WTC11 (cell line): Measurements from ENCODE around the gene SLC46A1. TPM values are rescaled to one million over a fixed set of nuclear protein-coding genes. Genes with fewer than 3 reads are reported as not detected.

Source experiments
- ATAC-seq: fragments of 200-7000 bp; cut with Tn5 transposase; 2 replicates; pipeline ENCODE4 v1.10.0; 2021; ENCODE audit warnings: mild to moderate bottlenecking, moderate library complexity
- CTCF ChIA-PET: fragments of 300-600 bp; sonication (Branson Sonifier 250); formaldehyde crosslinking; loops from one replicate; lab custom pipeline; 2021; ENCODE audit warnings: antibody characterized with exemption; lab: Charles Lee
- POLR2A ChIA-PET: fragments of 350-600 bp; sonication (Branson Sonifier 250); formaldehyde crosslinking; loops from one replicate; lab custom pipeline; 2021; ENCODE audit warnings: antibody characterized with exemption; lab: Charles Lee
- DNase-seq: peaks from one replicate; pipeline ENCODE4 v3.0.0; 2021; ENCODE audit warnings: low spot score
- H3K27ac Mint-ChIP-seq: 2 replicates; pipeline ENCODE4 v1.8.0; 2021; ENCODE audit warnings: mixed read lengths
- H3K27me3 Mint-ChIP-seq: 2 replicates; pipeline ENCODE4 v1.8.0; 2021; ENCODE audit warnings: low read depth, mild to moderate bottlenecking, moderate library complexity, mixed read lengths
- H3K36me3 Mint-ChIP-seq: 2 replicates; pipeline ENCODE4 v1.8.0; 2021; ENCODE audit warnings: mixed read lengths
- H3K4me1 Mint-ChIP-seq: 2 replicates; pipeline ENCODE4 v1.8.0; 2022; ENCODE audit warnings: mixed read lengths
- H3K4me3 Mint-ChIP-seq: 2 replicates; pipeline ENCODE4 v1.8.0; 2021; ENCODE audit warnings: mild to moderate bottlenecking, moderate library complexity, mixed read lengths
- H3K9me3 Mint-ChIP-seq: 2 replicates; pipeline ENCODE4 v1.8.0; 2021; ENCODE audit warnings: mixed read lengths
- ARID4B ChIP-seq: sonication (generic); formaldehyde crosslinking; IDR thresholded peaks from 2 replicates; pipeline ENCODE4 v1.8.0; 2023; ENCODE audit warnings: missing genetic modification reagents, mild to moderate bottlenecking, borderline replicate concordance
- ATF6 ChIP-seq: sonication (generic); formaldehyde crosslinking; IDR thresholded peaks from 2 replicates; pipeline ENCODE4 v1.8.1; 2023; ENCODE audit warnings: mild to moderate bottlenecking, missing genetic modification reagents
- CREB1 ChIP-seq: sonication (generic); formaldehyde crosslinking; IDR thresholded peaks from 2 replicates; pipeline ENCODE4 v1.8.0; 2023; ENCODE audit warnings: mild to moderate bottlenecking, missing genetic modification reagents
- CTCF ChIP-seq: fragments of 200-600 bp; IDR thresholded peaks from 2 replicates; pipeline ENCODE4 v1.8.0; 2022; ENCODE audit warnings: antibody characterized with exemption
- E2F4 ChIP-seq: sonication (generic); formaldehyde crosslinking; IDR thresholded peaks from 2 replicates; pipeline ENCODE4 v1.8.1; 2022; ENCODE audit warnings: low read depth, mild to moderate bottlenecking, moderate library complexity, missing genetic modification reagents, borderline replicate concordance
- ELF4 ChIP-seq: sonication (generic); formaldehyde crosslinking; IDR thresholded peaks from 2 replicates; pipeline ENCODE4 v1.8.1; 2022; ENCODE audit warnings: low read depth, mild to moderate bottlenecking, moderate library complexity, missing genetic modification reagents
- MXD4 ChIP-seq: fragments of 250-450 bp; sonication (Bioruptor Pico); IDR thresholded peaks from 2 replicates; pipeline ENCODE4 v1.8.0; 2021; ENCODE audit warnings: mild to moderate bottlenecking, moderate library complexity, borderline replicate concordance
- NFE2L1 ChIP-seq: sonication (generic); formaldehyde crosslinking; IDR thresholded peaks from 2 replicates; pipeline ENCODE4 v1.8.1; 2023; ENCODE audit warnings: missing genetic modification reagents
- NR1H2 ChIP-seq: sonication (generic); formaldehyde crosslinking; IDR thresholded peaks from 2 replicates; pipeline ENCODE4 v1.9.0; 2021; ENCODE audit warnings: mild to moderate bottlenecking, moderate library complexity, missing genetic modification reagents
- RORB ChIP-seq: fragments of 250-450 bp; sonication (Bioruptor Pico); IDR thresholded peaks from 2 replicates; pipeline ENCODE4 v1.9.0; 2021; ENCODE audit warnings: mild to moderate bottlenecking
- TCF7 ChIP-seq: sonication (generic); formaldehyde crosslinking; IDR thresholded peaks from 2 replicates; pipeline ENCODE4 v1.8.0; 2022; ENCODE audit warnings: mild to moderate bottlenecking, low read depth, missing genetic modification reagents, moderate library complexity
- ZNF121 ChIP-seq: sonication (generic); formaldehyde crosslinking; IDR thresholded peaks from 2 replicates; pipeline ENCODE4 v1.8.0; 2023; ENCODE audit warnings: missing genetic modification reagents
- ZNF232 ChIP-seq: sonication (generic); formaldehyde crosslinking; IDR thresholded peaks from 2 replicates; pipeline ENCODE4 v1.8.0; 2022; ENCODE audit warnings: mild to moderate bottlenecking, missing genetic modification reagents
- ZNF512 ChIP-seq: sonication (generic); formaldehyde crosslinking; IDR thresholded peaks from 2 replicates; pipeline ENCODE4 v1.8.1; 2022; ENCODE audit warnings: missing genetic modification reagents, borderline replicate concordance
- ZSCAN18 ChIP-seq: fragments of 250-450 bp; sonication (Bioruptor Pico); IDR thresholded peaks from 2 replicates; pipeline ENCODE4 v2.1.2; 2022; ENCODE audit warnings: mild to moderate bottlenecking, moderate library complexity
- total RNA-seq: library from RNA; stranded (reverse); gene quantifications from 3 replicates; pipeline ENCODE4 v1.2.3, GENCODE V29; 2021

Gene SLC46A1
- total RNA-seq, 1 experiment from 2014 or later: 6.7 TPM

GRCh38 chr17:28416703-28417311, 10.8 kb upstream of the SLC46A1 start:
- POLR2A ChIA-PET: interaction anchor here (0.6 to 1.5 kb wide), 2 partner anchors 9 to 29 kb away, joined by 5 to 6 read pairs; no protein-coding TSS in a partner anchor
- H3K4me3 Mint-ChIP-seq: no peak overlapping the region
- H3K27ac Mint-ChIP-seq: no peak overlapping the region

GRCh38 chr17:28415886-28416285, 9.9 kb upstream of the SLC46A1 start:
- POLR2A ChIA-PET: no interaction called here
- H3K36me3 Mint-ChIP-seq: no peaks in the 10 kb centered on the region
- no peak overlapping the region for H3K4me3 Mint-ChIP-seq
- H3K27me3 Mint-ChIP-seq: peaks cover 67% of the 10 kb centered on the region
- peaks cover 23% of the 10 kb centered on the region for H3K4me1 Mint-ChIP-seq
- H3K27ac Mint-ChIP-seq: no peak overlapping the region
- DNase-seq (no peak), ATAC-seq (no peak)
- CTCF ChIA-PET: interaction anchor here (0.8 to 3.7 kb wide), 23 partner anchors 8 to 295 kb away, joined by 3 to 63 read pairs (median 7); partner anchors contain the start of genes SARM1 and VTN
- no peaks in the 10 kb centered on the region for H3K9me3 Mint-ChIP-seq
- TF ChIP-seq TCF7 (CRISPR knock-in tag): no peak
- TF ChIP-seq MXD4 (CRISPR knock-in tag): no peak
- no peak for TF ChIP-seq ZSCAN18 (CRISPR knock-in tag)
- TF ChIP-seq ARID4B: no peak

More at GRCh38 chr17:28416703-28417311, 10.8 kb upstream of the SLC46A1 start:
- Mint-ChIP-seq H3K36me3 (no peaks in the 10 kb centered on the region), H3K9me3 (no peaks in the 10 kb centered on the region), H3K4me1 (peaks cover 13% of the 10 kb centered on the region), H3K27me3 (peaks cover 63% of the 10 kb centered on the region)
- CTCF ChIA-PET: interaction anchor here (0.6 to 3.7 kb wide), 53 partner anchors 9 to 375 kb away, joined by 3 to 63 read pairs (median 5); partner anchors contain the start of genes IFT20, PIGS, POLDIP2 and SARM1
- ATAC-seq (peak; percentile 95), DNase-seq (peak; percentile 72)
- no peak for TF ChIP-seq TCF7 (CRISPR knock-in tag)
- TF ChIP-seq ATF6 (CRISPR knock-in tag): no peak
- TF ChIP-seq CTCF: peak; percentile 70; the same call in 1 of the 2 replicates
- no peak for TF ChIP-seq RORB
- TF ChIP-seq E2F4 (CRISPR knock-in tag): no peak
- no peak for TF ChIP-seq ZNF232 (CRISPR knock-in tag)
- TF ChIP-seq ELF4 (CRISPR knock-in tag): no peak
- TF ChIP-seq ZNF512: no peak
- no peak for TF ChIP-seq CREB1 (CRISPR knock-in tag)
- no peak for TF ChIP-seq NR1H2 (CRISPR knock-in tag)
- TF ChIP-seq NFE2L1 (CRISPR knock-in tag): no peak
- peak; percentile 76 for TF ChIP-seq ZNF121 (CRISPR knock-in tag)
